Dendritic cell treated with granulocyte-macrophage colony-stimulating factor and Interleukin-4, amounts not matched to agents 40 ng/mL and 50 ng/mL, for 4 days (primary cell): Measurements from ENCODE around the gene CCDC61.

Source experiments
- H3K27ac Mint-ChIP-seq: one replicate; pipeline ENCODE4 v1.8.0; 2022; ENCODE audit warnings: mild to moderate bottlenecking, mixed read lengths
- H3K27me3 Mint-ChIP-seq: one replicate; pipeline ENCODE4 v1.8.0; 2022; ENCODE audit warnings: mild to moderate bottlenecking, mixed read lengths
- H3K36me3 Mint-ChIP-seq: one replicate; pipeline ENCODE4 v1.8.0; 2022; ENCODE audit warnings: low read depth, mixed read lengths
- H3K4me1 Mint-ChIP-seq: one replicate; pipeline ENCODE4 v1.8.0; 2022; ENCODE audit warnings: low read depth, mixed read lengths
- H3K4me3 Mint-ChIP-seq: one replicate; pipeline ENCODE4 v1.8.0; 2022; ENCODE audit warnings: mild to moderate bottlenecking, moderate library complexity, mixed read lengths
- H3K9me3 Mint-ChIP-seq: one replicate; pipeline ENCODE4 v1.8.0; 2022; ENCODE audit warnings: mixed read lengths
- intact Hi-C: fragments of 100-400 bp; cut with micrococcal nuclease; formaldehyde crosslinking; loops from one replicate; pipeline ENCODE4 v1.15.0; 2022

The CCDC61 gene

DNA sequence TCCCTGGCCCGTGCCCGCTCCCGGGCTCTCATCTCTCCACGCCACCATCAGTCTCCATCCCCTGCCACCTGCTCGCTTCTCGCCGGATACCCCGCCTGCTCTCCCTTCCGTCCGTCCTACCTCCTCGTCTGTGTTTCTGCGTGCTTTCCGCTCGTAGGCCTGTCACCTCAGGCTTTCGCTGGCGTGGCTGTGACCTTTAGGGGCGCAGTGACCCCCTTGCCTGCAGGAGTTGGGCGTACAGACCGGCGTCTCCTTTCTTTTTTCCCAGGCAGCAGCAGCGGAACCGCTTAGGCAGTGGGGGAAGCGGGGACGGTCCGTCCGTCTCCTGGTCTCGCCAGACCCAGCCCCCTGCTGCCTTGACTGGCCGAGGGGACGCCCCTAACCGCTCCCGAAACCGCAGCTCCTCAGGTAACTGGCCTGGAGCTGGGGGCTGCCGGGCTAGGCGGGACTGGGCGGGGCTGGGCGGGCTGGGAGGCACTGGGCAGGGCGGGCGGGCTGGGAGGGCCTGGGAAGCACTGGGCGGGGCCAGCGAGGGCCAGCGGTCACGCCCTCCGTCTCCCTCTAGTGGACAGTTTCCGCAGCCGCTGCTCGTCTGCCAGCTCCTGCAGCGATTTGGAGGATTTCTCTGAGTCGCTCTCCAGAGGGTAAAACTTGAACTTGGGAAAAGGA lies 21.3 kb downstream of the CCDC61 start:
- no peaks in the 10 kb centered on the region for H3K9me3 Mint-ChIP-seq
- intact Hi-C loops = no loop called here
- peak overlapping the region; percentile 60 for H3K27ac Mint-ChIP-seq
- H3K4me1 Mint-ChIP-seq = peaks cover 28% of the 10 kb centered on the region
- H3K36me3 Mint-ChIP-seq = peaks cover 26% of the 10 kb centered on the region
- peak overlapping the region; percentile 98 for H3K4me3 Mint-ChIP-seq
- H3K27me3 Mint-ChIP-seq = peaks cover 50% of the 10 kb centered on the region

GRCh38 chr19:46017095-46017429 lies 21.8 kb downstream of the CCDC61 start:
- Mint-ChIP-seq H3K27me3 (peaks cover 55% of the 10 kb centered on the region), H3K36me3 (peaks cover 23% of the 10 kb centered on the region), H3K4me1 (peaks cover 28% of the 10 kb centered on the region), H3K4me3 (no peak overlapping the region), H3K27ac (no peak overlapping the region), H3K9me3 (no peaks in the 10 kb centered on the region)
- intact Hi-C loops = no loop called here

GRCh38 chr19:46017874-46018675 lies 22.8 kb downstream of the CCDC61 start:
- Mint-ChIP-seq H3K36me3 (peaks cover 23% of the 10 kb centered on the region), H3K27ac (no peak overlapping the region), H3K4me3 (no peak overlapping the region), H3K9me3 (no peaks in the 10 kb centered on the region), H3K27me3 (peaks cover 60% of the 10 kb centered on the region), H3K4me1 (peaks cover 35% of the 10 kb centered on the region)
- intact Hi-C loops = no loop called here

GRCh38 chr19:46018729-46019251 lies 23.5 kb downstream of the CCDC61 start:
- Mint-ChIP-seq H3K27me3 (peaks cover 62% of the 10 kb centered on the region), H3K4me1 (peaks cover 39% of the 10 kb centered on the region), H3K36me3 (peaks cover 23% of the 10 kb centered on the region), H3K4me3 (no peak overlapping the region), H3K9me3 (no peaks in the 10 kb centered on the region), H3K27ac (no peak overlapping the region)
- intact Hi-C loops = no loop called here

DNA sequence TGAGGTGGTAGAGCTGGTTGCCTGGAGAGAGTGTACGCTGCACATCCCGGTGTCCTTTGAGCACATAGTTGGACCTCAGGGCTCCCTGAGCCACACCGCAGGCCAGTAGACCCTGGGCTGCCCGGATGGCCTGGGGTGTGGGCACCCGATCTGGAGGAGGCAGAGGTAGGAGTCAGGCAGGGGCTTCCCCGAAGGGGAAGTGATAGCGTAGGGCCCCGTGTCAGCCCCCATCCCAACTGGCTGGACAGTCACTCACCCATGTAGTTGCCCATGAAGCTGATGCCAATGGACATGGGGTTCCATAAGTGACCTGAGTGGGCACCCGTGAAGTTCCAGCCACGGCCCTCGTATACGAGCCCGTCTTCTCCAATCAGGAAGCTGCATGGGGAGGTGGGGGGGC lies 24.0 kb downstream of the CCDC61 start:
- no peak overlapping the region for H3K4me3 Mint-ChIP-seq
- H3K27me3 Mint-ChIP-seq = peaks cover 64% of the 10 kb centered on the region
- intact Hi-C loops = no loop called here
- H3K9me3 Mint-ChIP-seq = no peaks in the 10 kb centered on the region
- H3K4me1 Mint-ChIP-seq = peaks cover 37% of the 10 kb centered on the region
- H3K36me3 Mint-ChIP-seq = peaks cover 23% of the 10 kb centered on the region
- H3K27ac Mint-ChIP-seq = no peak overlapping the region

- H3K27me3 Mint-ChIP-seq = peaks cover 55% of the 10 kb centered on the region
- no peaks in the 10 kb centered on the region for H3K9me3 Mint-ChIP-seq
- peaks cover 29% of the 10 kb centered on the region for H3K4me1 Mint-ChIP-seq
- H3K4me3 Mint-ChIP-seq = no peak overlapping the region
- peaks cover 23% of the 10 kb centered on the region for H3K36me3 Mint-ChIP-seq
- intact Hi-C loops = no loop called here
- H3K27ac Mint-ChIP-seq = no peak overlapping the region
Measured at GRCh38 chr19:46020819-46021125, 25.5 kb downstream of the CCDC61 start.

DNA sequence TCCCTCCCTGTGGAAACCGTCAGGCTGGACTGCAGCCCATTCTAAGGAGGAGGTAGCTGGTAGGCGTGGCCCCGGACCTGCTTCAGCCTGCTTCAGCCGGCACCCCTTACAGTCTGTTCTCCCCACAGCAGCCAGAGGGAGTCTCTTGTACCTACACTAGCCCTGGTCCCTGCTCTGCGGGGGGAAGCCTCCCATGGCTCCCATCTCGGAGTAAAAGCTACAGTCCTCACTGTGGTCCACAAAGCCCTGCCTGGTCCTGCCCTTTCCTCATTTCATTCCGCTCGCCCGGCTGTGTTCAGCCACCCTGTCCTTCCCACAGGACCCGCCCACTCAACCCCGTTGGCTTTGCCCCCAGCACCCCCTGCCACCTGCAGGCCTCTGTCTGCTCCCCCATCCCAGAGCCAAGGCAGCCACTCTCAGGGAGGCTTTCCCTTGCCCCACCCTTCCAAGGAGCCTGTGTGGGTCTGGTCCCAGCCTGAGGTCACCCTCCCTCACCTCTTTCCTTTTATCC lies 26.3 kb downstream of the CCDC61 start:
- intact Hi-C loops = no loop called here
- Mint-ChIP-seq H3K4me3 (no peak overlapping the region), H3K27ac (no peak overlapping the region), H3K4me1 (peaks cover 29% of the 10 kb centered on the region), H3K27me3 (peaks cover 50% of the 10 kb centered on the region), H3K9me3 (no peaks in the 10 kb centered on the region), H3K36me3 (peaks cover 18% of the 10 kb centered on the region)

DNA sequence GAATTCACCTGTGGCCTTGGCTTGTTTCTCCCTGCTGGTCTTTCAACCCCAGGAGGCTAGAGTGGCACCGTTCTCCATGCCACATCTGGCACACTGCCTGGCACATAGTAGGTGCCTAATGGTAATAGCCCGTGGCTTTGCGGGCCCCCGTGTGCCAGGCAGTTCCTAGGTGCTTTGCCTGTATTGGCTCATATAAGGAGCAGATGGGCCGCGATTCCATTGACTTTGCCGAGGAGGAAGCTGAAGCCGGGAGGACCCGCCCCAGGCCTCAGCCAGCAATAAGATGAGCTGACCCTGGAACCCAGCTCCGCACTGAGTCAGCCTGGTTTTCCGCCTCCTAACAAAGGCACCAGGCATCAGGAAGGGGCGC lies 26.8 kb downstream of the CCDC61 start:
- Mint-ChIP-seq H3K27me3 (peaks cover 52% of the 10 kb centered on the region), H3K9me3 (no peaks in the 10 kb centered on the region), H3K27ac (no peak overlapping the region), H3K36me3 (peaks cover 17% of the 10 kb centered on the region), H3K4me1 (peaks cover 28% of the 10 kb centered on the region), H3K4me3 (no peak overlapping the region)
- intact Hi-C loops = no loop called here

DNA sequence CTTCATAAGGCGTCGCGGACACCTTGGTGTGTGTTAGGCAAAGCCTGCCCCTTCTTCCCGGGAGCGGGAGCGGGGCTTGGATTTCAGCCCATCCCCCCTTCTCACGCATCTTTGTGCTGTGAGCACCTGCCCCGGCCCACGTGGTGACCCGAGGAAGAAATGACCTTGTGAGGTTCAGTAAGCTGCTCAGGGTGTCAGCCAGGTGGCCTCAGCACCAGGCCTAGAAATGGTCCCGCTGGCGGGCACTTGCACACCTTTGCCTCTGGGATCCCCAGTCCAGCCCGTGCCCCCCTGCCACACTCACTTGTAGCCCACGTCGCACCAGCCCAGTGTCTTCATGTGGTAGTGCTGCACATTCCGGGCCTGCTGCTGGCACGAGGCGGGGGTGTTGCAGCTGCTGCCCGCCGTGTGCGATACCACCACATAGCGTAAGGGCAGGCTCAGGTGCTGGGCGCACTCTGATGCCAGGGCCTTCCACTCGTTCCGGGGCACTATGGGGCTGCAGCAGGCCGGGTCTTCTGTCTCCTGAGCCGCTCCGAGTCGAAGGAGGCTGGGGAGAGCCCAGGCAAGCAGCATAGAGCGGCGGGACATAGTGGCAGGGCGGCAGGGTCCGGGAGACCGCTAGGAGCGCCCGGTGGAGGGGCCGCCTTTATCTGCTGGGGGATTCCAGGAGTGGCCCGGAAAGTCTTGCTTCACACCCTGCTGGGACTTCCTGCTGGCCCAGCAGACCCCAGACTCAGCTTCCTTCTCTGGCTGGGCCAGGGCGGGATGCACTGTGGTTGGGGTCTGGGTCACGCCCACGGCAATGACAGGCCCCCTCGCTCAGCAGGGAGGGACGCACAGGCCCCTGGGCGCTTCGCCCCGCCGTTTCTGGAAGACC lies 27.4 kb downstream of the CCDC61 start, which contains the start of gene PGLYRP1:
PGLYRP1 (minus strand) TSS at position 623 of the 880 bp plus-strand sequence; CDS start at position 591, 32 bp downstream.
- Mint-ChIP-seq H3K36me3 (peaks cover 17% of the 10 kb centered on the region), H3K4me1 (peaks cover 27% of the 10 kb centered on the region), H3K9me3 (no peaks in the 10 kb centered on the region), H3K4me3 (no peak within 1 kb of the TSS), H3K27me3 (peaks cover 52% of the 10 kb centered on the region), H3K27ac (no peak within 1 kb of the TSS)
- intact Hi-C loops = no loop called here

DNA sequence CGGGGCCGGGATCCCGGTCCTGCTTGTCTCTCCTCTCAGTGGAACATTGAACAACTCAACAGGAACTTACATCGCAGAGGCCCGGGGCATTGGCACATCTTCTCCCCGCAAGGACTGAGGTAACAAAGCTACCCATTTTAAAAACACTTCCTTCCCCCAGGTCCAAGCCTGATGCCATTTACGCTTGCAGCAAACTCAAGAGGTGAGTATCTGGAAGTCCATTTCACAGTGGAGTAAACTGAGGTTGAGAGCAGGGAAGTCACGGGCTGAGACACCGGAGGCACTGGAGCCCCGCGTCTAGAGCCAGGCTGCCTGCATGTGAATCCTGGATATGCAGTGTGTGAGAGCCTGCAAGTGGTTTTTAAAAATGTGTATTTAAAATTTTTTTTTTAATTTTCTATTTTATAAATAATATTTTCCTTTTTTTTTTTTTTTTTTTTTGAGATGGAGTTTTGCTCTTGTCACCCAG lies 28.1 kb downstream of the CCDC61 start:
- Mint-ChIP-seq H3K27me3 (peaks cover 52% of the 10 kb centered on the region), H3K4me1 (peaks cover 27% of the 10 kb centered on the region), H3K27ac (no peak overlapping the region), H3K36me3 (peaks cover 12% of the 10 kb centered on the region), H3K9me3 (no peaks in the 10 kb centered on the region), H3K4me3 (no peak overlapping the region)
- intact Hi-C loops = no loop called here

- H3K9me3 Mint-ChIP-seq = no peaks in the 10 kb centered on the region
- no peaks in the 10 kb centered on the region for H3K36me3 Mint-ChIP-seq
- H3K4me1 Mint-ChIP-seq = peaks cover 32% of the 10 kb centered on the region
- no peak overlapping the region for H3K27ac Mint-ChIP-seq
- intact Hi-C loops = no loop called here
- H3K4me3 Mint-ChIP-seq = no peak overlapping the region
- peaks cover 54% of the 10 kb centered on the region for H3K27me3 Mint-ChIP-seq
Measured at GRCh38 chr19:46025835-46026234, 30.6 kb downstream of the CCDC61 start.

DNA sequence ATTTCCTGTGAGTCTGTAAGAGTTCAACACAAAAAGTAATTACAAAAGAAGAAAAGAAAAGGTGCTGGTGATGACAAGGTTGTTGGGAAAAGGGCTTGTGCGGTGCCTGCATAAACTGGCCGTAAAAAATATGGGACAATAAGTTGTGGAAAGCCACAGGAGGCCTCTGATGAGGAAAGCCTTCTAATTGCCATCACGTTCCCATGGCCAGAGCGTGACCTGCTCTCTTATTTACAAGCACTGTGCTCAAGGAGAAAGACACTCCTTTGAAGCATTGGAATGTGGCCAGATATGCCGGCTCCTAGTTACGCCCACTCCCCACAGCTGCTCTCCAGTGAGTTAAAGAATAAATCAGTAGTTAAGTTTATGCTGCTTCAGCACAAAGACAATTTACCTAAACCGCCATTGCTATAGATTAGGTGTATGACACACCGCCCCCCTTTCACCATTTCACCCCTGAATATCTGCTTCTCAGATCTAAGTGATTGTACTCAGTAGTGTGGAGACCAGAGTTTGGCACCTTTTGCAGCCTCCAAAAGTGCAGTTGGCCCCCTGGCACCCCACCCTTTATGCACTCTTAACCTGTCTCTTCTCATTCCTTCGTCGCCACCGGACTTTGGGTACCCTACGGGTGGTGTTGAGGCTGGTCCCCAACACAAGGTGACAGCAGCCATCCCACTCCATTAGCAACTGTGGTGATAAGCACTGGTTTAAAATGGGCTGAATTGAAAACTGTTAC lies 35.7 kb downstream of the CCDC61 start:
- peaks cover 15% of the 10 kb centered on the region for H3K4me1 Mint-ChIP-seq
- H3K9me3 Mint-ChIP-seq = no peaks in the 10 kb centered on the region
- no peak overlapping the region for H3K4me3 Mint-ChIP-seq
- peaks cover 40% of the 10 kb centered on the region for H3K27me3 Mint-ChIP-seq
- intact Hi-C loops = no loop called here
- H3K36me3 Mint-ChIP-seq = no peaks in the 10 kb centered on the region
- H3K27ac Mint-ChIP-seq = no peak overlapping the region
